WTC11 (cell line): ENCODE measurements around the gene TEX9. TPM values are rescaled to one million over a fixed set of nuclear protein-coding genes. Genes with fewer than 3 reads are reported as not detected.

ENCODE experiments used
- ATAC-seq: fragments of 200-7000 bp; cut with Tn5 transposase; 2 replicates; pipeline ENCODE4 v1.10.0; 2021; ENCODE audit warnings: mild to moderate bottlenecking, moderate library complexity
- CTCF ChIA-PET: fragments of 300-600 bp; sonication (Branson Sonifier 250); formaldehyde crosslinking; loops from one replicate; lab custom pipeline; 2021; ENCODE audit warnings: antibody characterized with exemption; lab: Charles Lee
- POLR2A ChIA-PET: fragments of 350-600 bp; sonication (Branson Sonifier 250); formaldehyde crosslinking; loops from one replicate; lab custom pipeline; 2021; ENCODE audit warnings: antibody characterized with exemption; lab: Charles Lee
- DNase-seq: peaks from one replicate; pipeline ENCODE4 v3.0.0; 2021; ENCODE audit warnings: low spot score
- H3K27ac Mint-ChIP-seq: 2 replicates; pipeline ENCODE4 v1.8.0; 2021; ENCODE audit warnings: mixed read lengths
- H3K27me3 Mint-ChIP-seq: 2 replicates; pipeline ENCODE4 v1.8.0; 2021; ENCODE audit warnings: low read depth, mild to moderate bottlenecking, moderate library complexity, mixed read lengths
- H3K36me3 Mint-ChIP-seq: 2 replicates; pipeline ENCODE4 v1.8.0; 2021; ENCODE audit warnings: mixed read lengths
- H3K4me1 Mint-ChIP-seq: 2 replicates; pipeline ENCODE4 v1.8.0; 2022; ENCODE audit warnings: mixed read lengths
- H3K4me3 Mint-ChIP-seq: 2 replicates; pipeline ENCODE4 v1.8.0; 2021; ENCODE audit warnings: mild to moderate bottlenecking, moderate library complexity, mixed read lengths
- H3K9me3 Mint-ChIP-seq: 2 replicates; pipeline ENCODE4 v1.8.0; 2021; ENCODE audit warnings: mixed read lengths
- ATF1 ChIP-seq: sonication (generic); formaldehyde crosslinking; IDR thresholded peaks from 2 replicates; pipeline ENCODE4 v1.8.1; 2023; ENCODE audit warnings: mild to moderate bottlenecking, moderate library complexity, missing genetic modification reagents
- ATF6 ChIP-seq: sonication (generic); formaldehyde crosslinking; IDR thresholded peaks from 2 replicates; pipeline ENCODE4 v1.8.1; 2023; ENCODE audit warnings: mild to moderate bottlenecking, missing genetic modification reagents
- E2F4 ChIP-seq: sonication (generic); formaldehyde crosslinking; IDR thresholded peaks from 2 replicates; pipeline ENCODE4 v1.8.1; 2022; ENCODE audit warnings: low read depth, mild to moderate bottlenecking, moderate library complexity, missing genetic modification reagents, borderline replicate concordance
- IRF2 ChIP-seq: sonication (generic); formaldehyde crosslinking; IDR thresholded peaks from 2 replicates; pipeline ENCODE4 v1.8.0; 2022; ENCODE audit warnings: low read depth, missing genetic modification reagents, borderline replicate concordance
- MYBL2 ChIP-seq: sonication (generic); formaldehyde crosslinking; IDR thresholded peaks from 2 replicates; pipeline ENCODE4 v1.8.1; 2023; ENCODE audit warnings: mild to moderate bottlenecking, moderate library complexity, missing genetic modification reagents
- NFYB ChIP-seq: sonication (generic); formaldehyde crosslinking; conservative IDR thresholded peaks from 2 replicates; pipeline ENCODE4 v1.8.0; 2022; ENCODE audit warnings: low read depth, missing genetic modification reagents
- RELA ChIP-seq: sonication (generic); formaldehyde crosslinking; IDR thresholded peaks from 2 replicates; pipeline ENCODE4 v1.8.1; 2022; ENCODE audit warnings: missing genetic modification reagents, mild to moderate bottlenecking, borderline replicate concordance
- RORB ChIP-seq: fragments of 250-450 bp; sonication (Bioruptor Pico); IDR thresholded peaks from 2 replicates; pipeline ENCODE4 v1.9.0; 2021; ENCODE audit warnings: mild to moderate bottlenecking
- SMAD4 ChIP-seq: sonication (generic); formaldehyde crosslinking; IDR thresholded peaks from 2 replicates; pipeline ENCODE4 v1.8.0; 2022; ENCODE audit warnings: mild to moderate bottlenecking, missing genetic modification reagents
- SOX15 ChIP-seq: fragments of 250-450 bp; sonication (Bioruptor Pico); IDR thresholded peaks from 2 replicates; pipeline ENCODE4 v1.9.0; 2021; ENCODE audit warnings: mild to moderate bottlenecking
- TEAD4 ChIP-seq: sonication (generic); formaldehyde crosslinking; IDR thresholded peaks from 2 replicates; pipeline ENCODE4 v1.8.0; 2022; ENCODE audit warnings: mild to moderate bottlenecking, missing genetic modification reagents
- ZNF121 ChIP-seq: sonication (generic); formaldehyde crosslinking; IDR thresholded peaks from 2 replicates; pipeline ENCODE4 v1.8.0; 2023; ENCODE audit warnings: missing genetic modification reagents
- ZNF219 ChIP-seq: sonication (generic); formaldehyde crosslinking; IDR thresholded peaks from 2 replicates; pipeline ENCODE4 v1.8.0; 2023; ENCODE audit warnings: missing genetic modification reagents, mild to moderate bottlenecking, borderline replicate concordance
- ZNF281 ChIP-seq: sonication (generic); formaldehyde crosslinking; IDR thresholded peaks from 2 replicates; pipeline ENCODE4 v1.8.0; 2023; ENCODE audit warnings: mild to moderate bottlenecking, missing genetic modification reagents
- total RNA-seq: library from RNA; stranded (reverse); gene quantifications from 3 replicates; pipeline ENCODE4 v1.2.3, GENCODE V29; 2021
- TF ChIP-seq, protein P1 (sequence below): sonication (generic); formaldehyde crosslinking; IDR thresholded peaks from 2 replicates; pipeline ENCODE4 v1.8.0; 2022; ENCODE audit warnings: mild to moderate bottlenecking, missing genetic modification reagents
- TF ChIP-seq, protein P2 (sequence below): sonication (generic); formaldehyde crosslinking; IDR thresholded peaks from 2 replicates; pipeline ENCODE4 v1.8.1; 2022; ENCODE audit warnings: mild to moderate bottlenecking, moderate library complexity, missing genetic modification reagents
- TF ChIP-seq, protein P3 (sequence below): sonication (generic); formaldehyde crosslinking; IDR thresholded peaks from 2 replicates; pipeline ENCODE4 v1.8.1; 2023; ENCODE audit warnings: mild to moderate bottlenecking, moderate library complexity, missing genetic modification reagents
- TF ChIP-seq, protein P4 (sequence below): sonication (generic); formaldehyde crosslinking; IDR thresholded peaks from 2 replicates; pipeline ENCODE4 v1.8.0; 2022; ENCODE audit warnings: mild to moderate bottlenecking, missing genetic modification reagents

The TEX9 gene
- total RNA-seq, 1 experiment from 2014 or later, result 12.2 TPM

DNA sequence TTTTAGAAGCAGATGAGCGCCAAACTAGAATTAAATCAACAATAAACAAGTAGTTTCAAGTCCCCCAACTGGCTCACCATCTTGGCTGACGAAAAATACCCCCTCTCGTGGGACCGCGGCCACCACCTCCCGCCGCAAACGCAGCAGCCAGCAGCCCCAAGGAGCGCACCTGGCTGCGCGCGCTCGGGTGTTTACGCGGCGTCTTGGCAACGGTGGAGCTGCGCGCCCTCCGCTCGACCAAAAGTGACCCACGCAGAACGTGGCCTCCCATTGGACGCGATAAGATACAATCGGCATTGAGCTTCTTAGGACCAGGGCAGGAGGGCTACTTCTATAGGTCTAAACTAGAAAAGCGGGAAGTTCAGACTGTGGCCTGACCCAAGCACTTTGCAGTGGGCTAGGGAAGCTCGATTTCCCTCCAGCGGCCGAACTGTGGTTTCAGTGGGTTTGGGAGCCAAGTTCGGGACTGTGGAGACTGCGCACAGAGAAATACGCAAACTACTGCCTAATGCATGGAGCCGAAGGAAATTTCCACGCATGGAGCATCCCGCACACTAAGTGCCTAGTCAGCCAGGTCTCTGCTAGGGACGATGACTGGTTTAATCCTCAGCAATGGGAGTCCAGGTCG lies 99.8 kb downstream of the TEX9 start, which contains the start of gene MNS1 (continued):
- peak; percentile 50; the same call in 1 of the 2 replicates for TF ChIP-seq MYBL2 (CRISPR knock-in tag)
- peak; percentile 79; the same call in 1 of the 2 replicates for TF ChIP-seq E2F4 (CRISPR knock-in tag)
- no peak for TF ChIP-seq ATF1
- TF ChIP-seq, protein P1, sequence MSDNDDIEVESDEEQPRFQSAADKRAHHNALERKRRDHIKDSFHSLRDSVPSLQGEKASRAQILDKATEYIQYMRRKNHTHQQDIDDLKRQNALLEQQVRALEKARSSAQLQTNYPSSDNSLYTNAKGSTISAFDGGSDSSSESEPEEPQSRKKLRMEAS (CRISPR knock-in tag), result peak; percentile 92
- TF ChIP-seq NFYB (CRISPR knock-in tag), result peak; percentile 86

GRCh38 chr15:56467616-56468015 lies 102.4 kb downstream of the TEX9 start:
- TF ChIP-seq, protein P2, sequence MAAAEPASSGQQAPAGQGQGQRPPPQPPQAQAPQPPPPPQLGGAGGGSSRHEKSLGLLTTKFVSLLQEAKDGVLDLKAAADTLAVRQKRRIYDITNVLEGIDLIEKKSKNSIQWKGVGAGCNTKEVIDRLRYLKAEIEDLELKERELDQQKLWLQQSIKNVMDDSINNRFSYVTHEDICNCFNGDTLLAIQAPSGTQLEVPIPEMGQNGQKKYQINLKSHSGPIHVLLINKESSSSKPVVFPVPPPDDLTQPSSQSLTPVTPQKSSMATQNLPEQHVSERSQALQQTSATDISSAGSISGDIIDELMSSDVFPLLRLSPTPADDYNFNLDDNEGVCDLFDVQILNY (CRISPR knock-in tag), result no peak
- TF ChIP-seq SOX15 (CRISPR knock-in tag) (no peak), SMAD4 (CRISPR knock-in tag) (no peak), ZNF121 (CRISPR knock-in tag) (no peak), RELA (CRISPR knock-in tag) (no peak), RORB (CRISPR knock-in tag) (no peak), ZNF219 (CRISPR knock-in tag) (no peak), ZNF281 (no peak), TEAD4 (CRISPR knock-in tag) (no peak), ATF6 (CRISPR knock-in tag) (no peak), IRF2 (CRISPR knock-in tag) (no peak)
- TF ChIP-seq, protein P3, sequence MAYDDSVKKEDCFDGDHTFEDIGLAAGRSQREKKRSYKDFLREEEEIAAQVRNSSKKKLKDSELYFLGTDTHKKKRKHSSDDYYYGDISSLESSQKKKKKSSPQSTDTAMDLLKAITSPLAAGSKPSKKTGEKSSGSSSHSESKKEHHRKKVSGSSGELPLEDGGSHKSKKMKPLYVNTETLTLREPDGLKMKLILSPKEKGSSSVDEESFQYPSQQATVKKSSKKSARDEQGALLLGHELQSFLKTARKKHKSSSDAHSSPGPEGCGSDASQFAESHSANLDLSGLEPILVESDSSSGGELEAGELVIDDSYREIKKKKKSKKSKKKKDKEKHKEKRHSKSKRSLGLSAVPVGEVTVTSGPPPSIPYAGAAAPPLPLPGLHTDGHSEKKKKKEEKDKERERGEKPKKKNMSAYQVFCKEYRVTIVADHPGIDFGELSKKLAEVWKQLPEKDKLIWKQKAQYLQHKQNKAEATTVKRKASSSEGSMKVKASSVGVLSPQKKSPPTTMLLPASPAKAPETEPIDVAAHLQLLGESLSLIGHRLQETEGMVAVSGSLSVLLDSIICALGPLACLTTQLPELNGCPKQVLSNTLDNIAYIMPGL, result no peak
- TF ChIP-seq, protein P1 (CRISPR knock-in tag), result no peak
- TF ChIP-seq, protein P4, sequence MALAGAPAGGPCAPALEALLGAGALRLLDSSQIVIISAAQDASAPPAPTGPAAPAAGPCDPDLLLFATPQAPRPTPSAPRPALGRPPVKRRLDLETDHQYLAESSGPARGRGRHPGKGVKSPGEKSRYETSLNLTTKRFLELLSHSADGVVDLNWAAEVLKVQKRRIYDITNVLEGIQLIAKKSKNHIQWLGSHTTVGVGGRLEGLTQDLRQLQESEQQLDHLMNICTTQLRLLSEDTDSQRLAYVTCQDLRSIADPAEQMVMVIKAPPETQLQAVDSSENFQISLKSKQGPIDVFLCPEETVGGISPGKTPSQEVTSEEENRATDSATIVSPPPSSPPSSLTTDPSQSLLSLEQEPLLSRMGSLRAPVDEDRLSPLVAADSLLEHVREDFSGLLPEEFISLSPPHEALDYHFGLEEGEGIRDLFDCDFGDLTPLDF (CRISPR knock-in tag), result no peak
- TF ChIP-seq, all 79 proteins: peak for 0
- Mint-ChIP-seq H3K4me3 (no peak overlapping the region), H3K36me3 (no peaks in the 10 kb centered on the region), H3K27me3 (peaks cover 40% of the 10 kb centered on the region), H3K27ac (no peak overlapping the region), H3K9me3 (no peaks in the 10 kb centered on the region), H3K4me1 (no peaks in the 10 kb centered on the region)
- ChIA-PET POLR2A (no interaction called here), CTCF (interaction anchor here (1.1 kb wide), 1 partner anchor 23 kb away, joined by 4 read pairs; no protein-coding TSS in a partner anchor)
- ATAC-seq (no peak), DNase-seq (no peak)
